ENCODE data around the gene KIF7.
"Not testable (repeated sequence)": the region's sequence is repeated elsewhere in the genome, so short reads cannot be mapped to it uniquely, and the experiment has no call there.

- not testable (repeated sequence) for TF ChIP-seq CTCF, POLR2A (IDR thresholded peaks at IDR 0.05)
Observed at GRCh38 chr15:89689930-89690275, 34.6 kb upstream of the KIF7 start.

All from adrenal gland (tissue), 5 donors.